ENCODE results near the gene SMPD4.
A peak's percentile ranks its signal among the peaks of the same experiment; 100 is the strongest.
"Not testable (repeated sequence)": the region's sequence is repeated elsewhere in the genome, so short reads cannot be mapped to it uniquely, and the experiment has no call there.

Gene SMPD4, protein sequence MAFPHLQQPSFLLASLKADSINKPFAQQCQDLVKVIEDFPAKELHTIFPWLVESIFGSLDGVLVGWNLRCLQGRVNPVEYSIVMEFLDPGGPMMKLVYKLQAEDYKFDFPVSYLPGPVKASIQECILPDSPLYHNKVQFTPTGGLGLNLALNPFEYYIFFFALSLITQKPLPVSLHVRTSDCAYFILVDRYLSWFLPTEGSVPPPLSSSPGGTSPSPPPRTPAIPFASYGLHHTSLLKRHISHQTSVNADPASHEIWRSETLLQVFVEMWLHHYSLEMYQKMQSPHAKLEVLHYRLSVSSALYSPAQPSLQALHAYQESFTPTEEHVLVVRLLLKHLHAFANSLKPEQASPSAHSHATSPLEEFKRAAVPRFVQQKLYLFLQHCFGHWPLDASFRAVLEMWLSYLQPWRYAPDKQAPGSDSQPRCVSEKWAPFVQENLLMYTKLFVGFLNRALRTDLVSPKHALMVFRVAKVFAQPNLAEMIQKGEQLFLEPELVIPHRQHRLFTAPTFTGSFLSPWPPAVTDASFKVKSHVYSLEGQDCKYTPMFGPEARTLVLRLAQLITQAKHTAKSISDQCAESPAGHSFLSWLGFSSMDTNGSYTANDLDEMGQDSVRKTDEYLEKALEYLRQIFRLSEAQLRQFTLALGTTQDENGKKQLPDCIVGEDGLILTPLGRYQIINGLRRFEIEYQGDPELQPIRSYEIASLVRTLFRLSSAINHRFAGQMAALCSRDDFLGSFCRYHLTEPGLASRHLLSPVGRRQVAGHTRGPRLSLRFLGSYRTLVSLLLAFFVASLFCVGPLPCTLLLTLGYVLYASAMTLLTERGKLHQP

DNA sequence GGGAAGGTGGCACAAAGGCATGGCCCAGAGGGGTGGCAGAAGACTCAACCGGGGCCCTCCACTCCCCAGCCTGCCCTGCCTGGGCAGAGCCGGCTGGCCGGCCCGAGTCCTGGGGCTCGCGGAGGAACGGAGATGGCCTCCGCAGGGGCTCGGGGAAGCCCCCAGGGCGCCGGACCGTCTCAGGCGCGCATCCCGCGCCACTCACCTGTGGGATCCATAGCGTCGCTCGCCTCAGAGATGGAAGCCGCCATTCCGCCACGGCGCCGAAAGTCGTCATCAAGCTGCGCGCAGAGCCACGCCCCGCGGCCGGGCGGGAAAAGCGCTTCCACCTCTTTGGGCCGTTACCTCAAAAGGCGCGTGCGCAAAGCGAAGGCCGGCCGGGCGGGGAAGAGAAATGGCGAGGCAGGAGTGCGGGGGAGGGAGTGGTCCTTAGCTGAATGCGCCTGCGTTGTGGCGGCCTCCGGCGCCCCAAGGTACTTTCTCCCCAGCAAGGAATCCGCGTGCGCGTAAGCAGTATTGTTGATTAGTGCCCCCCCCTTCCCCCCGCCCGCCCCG, at the start of gene SMPD4:
Gene SMPD4 (minus strand): TSS at position 278 of the 555 bp plus-strand sequence. CDS start 5,010 bp downstream, outside the sequence.
- peak; percentile 96 to 97 for DNase-seq (ENCODE audit: low read depth in 1 of 2, low spot score in 1 of 2)

DNA sequence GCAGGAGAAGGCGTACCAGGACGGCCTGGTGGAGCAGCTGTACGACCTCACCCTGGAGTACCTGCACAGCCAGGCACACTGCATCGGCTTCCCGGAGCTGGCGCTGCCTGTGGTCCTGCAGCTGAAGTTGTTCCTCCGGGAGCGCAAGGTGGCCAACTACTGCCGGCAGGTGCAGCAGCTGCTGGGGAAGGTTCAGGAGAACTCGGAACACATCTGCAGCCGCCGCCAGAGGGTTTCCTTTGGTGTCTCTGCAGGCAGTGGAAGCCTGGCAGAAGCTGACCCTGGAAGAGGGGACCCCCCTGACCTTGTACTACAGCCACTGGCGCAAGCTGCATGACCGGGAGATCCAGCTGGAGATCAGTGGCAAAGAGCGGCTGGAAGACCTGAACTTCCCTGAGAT, 49.5 kb upstream of the SMPD4 start:
- not testable (repeated sequence) for DNase-seq (ENCODE audit: low read depth in 1 of 2, low spot score in 1 of 2)

DNA sequence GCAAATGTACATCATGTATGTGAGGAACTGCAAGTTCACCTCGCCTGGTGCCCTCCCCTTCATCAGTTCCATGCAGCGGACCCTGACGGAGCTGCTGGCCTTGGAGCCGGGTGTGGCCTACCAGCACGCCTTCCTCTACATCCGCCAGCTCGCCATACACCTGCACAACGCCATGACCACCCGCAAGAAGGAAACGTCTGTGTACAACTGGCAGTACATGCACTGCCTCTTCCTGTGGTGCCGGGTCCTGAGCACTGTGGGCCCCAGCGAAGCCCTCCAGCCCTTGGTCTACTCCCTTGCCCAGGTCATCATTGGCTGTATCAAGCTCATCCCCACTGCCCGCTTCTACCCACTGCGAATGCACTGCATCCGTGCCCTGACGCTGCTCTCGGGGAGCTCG, 49.0 kb upstream of the SMPD4 start:
- not testable (repeated sequence) for DNase-seq (ENCODE audit: low read depth in 1 of 2, low spot score in 1 of 2)

DNA sequence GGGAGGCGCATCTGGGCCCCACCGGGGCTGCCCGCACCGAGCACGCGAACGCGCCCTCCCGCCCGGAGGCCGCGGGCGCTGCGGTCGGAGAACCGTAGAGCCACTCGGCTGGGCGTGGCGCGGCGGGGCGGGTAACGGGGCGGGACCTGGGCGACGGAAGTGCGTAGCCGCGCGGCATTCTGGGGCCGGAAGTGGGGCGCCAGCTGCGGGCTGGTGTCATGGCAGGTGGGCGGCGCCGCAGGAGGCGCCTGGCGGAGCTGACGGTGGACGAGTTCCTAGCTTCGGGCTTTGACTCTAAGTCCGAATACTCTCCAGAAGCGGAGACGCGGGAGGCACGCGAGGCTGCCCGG, 47.7 kb upstream of the SMPD4 start:
- DNase-seq (ENCODE audit: low read depth in 1 of 2, low spot score in 1 of 2) = not testable (repeated sequence)

GRCh38 chr2:130228467-130229160, 47.2 kb upstream of the SMPD4 start:
- not testable (repeated sequence) for DNase-seq (ENCODE audit: low read depth in 1 of 2, low spot score in 1 of 2)

GRCh38 chr2:130228005-130228404, 46.6 kb upstream of the SMPD4 start:
- not testable (repeated sequence) for DNase-seq (ENCODE audit: low read depth in 1 of 2, low spot score in 1 of 2)

- not testable (repeated sequence) for DNase-seq (ENCODE audit: low read depth in 1 of 2, low spot score in 1 of 2)
Measured at GRCh38 chr2:130222523-130222922, 41.1 kb upstream of the SMPD4 start.

GRCh38 chr2:130220505-130220904, 39.1 kb upstream of the SMPD4 start:
- DNase-seq (ENCODE audit: low read depth in 1 of 2, low spot score in 1 of 2) = not testable (repeated sequence)

DNA sequence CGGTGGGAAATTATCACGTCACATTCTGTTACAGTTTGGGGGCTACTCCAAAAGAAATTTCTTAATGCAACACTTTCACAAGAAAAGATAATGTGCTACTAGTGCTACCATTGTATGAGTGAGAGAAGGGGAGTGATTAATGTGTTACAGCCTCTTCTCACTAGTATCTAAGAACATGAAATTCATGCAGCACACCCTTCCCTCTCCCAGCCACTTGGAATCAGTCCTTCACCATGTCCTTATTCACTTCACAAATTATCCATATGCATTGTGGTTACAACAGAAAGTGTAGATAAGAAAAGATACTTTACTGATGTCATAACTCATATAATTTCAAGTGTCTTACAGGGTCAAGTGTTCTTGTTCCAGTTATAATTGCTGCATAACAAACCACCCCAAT, 37.7 kb upstream of the SMPD4 start:
- not testable (repeated sequence) for DNase-seq (ENCODE audit: low read depth in 1 of 2, low spot score in 1 of 2)

GRCh38 chr2:130207051-130207450, 25.6 kb upstream of the SMPD4 start:
- DNase-seq (ENCODE audit: low read depth in 1 of 2, low spot score in 1 of 2) = not testable (repeated sequence)

DNA sequence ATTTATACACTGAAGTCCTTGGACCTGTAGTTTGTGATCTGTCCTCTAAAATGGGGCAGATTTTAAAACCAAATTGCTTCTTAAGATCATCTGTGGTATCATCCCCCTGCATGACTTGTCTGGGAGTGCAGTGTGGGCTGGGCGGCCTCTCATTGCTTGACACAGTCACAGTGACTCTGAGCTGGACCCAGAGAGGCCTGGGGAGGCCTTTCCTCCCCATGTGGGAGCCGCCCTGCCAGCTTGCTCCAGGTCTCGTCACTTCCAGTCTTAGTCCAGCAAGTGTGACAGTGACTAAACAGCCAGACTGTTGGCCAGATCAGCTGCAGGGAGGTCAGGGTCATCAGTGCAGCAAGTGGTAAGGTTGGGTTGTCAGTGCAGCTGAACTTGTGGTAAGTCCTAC, 21.7 kb upstream of the SMPD4 start:
- not testable (repeated sequence) for DNase-seq (ENCODE audit: low read depth in 1 of 2, low spot score in 1 of 2)

GRCh38 chr2:130202518-130202917, 21.1 kb upstream of the SMPD4 start:
- DNase-seq (ENCODE audit: low read depth in 1 of 2, low spot score in 1 of 2) = not testable (repeated sequence)

GRCh38 chr2:130198343-130198742, 16.9 kb upstream of the SMPD4 start, which contains the start of gene TUBA3E:
TSS of gene TUBA3E (minus strand) at chr2:130198439. CDS start at chr2:130198360, 79 bp downstream.
- no peak for DNase-seq (ENCODE audit: low read depth in 1 of 2, low spot score in 1 of 2)

GRCh38 chr2:130196052-130196451, 14.7 kb upstream of the SMPD4 start:
- DNase-seq (ENCODE audit: low read depth in 1 of 2, low spot score in 1 of 2) = not testable (repeated sequence)

- DNase-seq (ENCODE audit: low read depth in 1 of 2, low spot score in 1 of 2) = not testable (repeated sequence)
Measured at GRCh38 chr2:130195089-130195635, 13.8 kb upstream of the SMPD4 start.

- DNase-seq (ENCODE audit: low read depth in 1 of 2, low spot score in 1 of 2) = not testable (repeated sequence)
Measured at GRCh38 chr2:130193824-130194223, 12.4 kb upstream of the SMPD4 start.

- DNase-seq (ENCODE audit: low read depth in 1 of 2, low spot score in 1 of 2) = not testable (repeated sequence)
Measured at GRCh38 chr2:130192451-130192850, 11.0 kb upstream of the SMPD4 start.

GRCh38 chr2:130191319-130191718, 9.9 kb upstream of the SMPD4 start:
- not testable (repeated sequence) for DNase-seq (ENCODE audit: low read depth in 1 of 2, low spot score in 1 of 2)

DNA sequence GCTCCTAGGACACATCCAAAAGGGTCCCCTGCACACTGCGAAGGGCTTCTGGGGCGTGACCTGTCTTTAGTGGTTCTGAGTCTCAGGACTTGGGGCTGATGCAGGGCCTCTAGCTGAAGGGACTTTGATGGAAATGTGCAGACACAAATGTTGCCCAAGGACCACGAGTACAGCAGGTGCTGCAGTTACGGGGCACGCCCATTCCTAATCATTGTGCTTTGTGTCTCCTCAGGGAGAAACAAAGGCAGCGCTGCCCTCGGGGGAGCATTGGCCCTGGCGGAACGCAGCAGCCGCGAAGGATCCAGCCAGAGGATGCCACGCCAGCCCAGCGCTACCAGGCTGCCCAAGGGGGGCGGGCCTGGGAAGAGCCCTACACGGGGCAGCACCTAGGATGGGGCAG, 8.8 kb upstream of the SMPD4 start:
- DNase-seq (ENCODE audit: low read depth in 1 of 2, low spot score in 1 of 2) = no peak

DNA sequence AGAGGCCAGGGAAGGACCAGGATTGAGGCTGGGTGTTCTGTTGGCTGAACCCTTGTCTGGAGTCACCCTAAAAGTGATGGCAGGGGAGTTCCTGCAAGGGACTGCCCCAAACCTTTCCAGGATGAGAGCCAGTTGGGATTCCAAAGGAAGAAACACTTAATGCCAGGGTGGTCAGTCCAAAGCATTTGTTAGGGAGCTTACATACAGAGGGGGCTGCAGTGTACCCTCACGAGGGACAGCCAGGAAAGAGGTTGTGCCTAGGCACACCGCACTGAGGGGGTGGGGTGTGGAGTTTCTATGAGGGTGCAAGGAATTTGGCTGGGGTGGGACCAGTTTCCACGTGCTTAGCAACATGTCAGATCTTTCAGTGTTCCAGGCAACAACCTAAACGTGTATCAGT, 7.6 kb upstream of the SMPD4 start:
- not testable (repeated sequence) for DNase-seq (ENCODE audit: low read depth in 1 of 2, low spot score in 1 of 2)

All from activated CD4-positive, alpha-beta T cell treated with anti-CD3 and anti-CD28 coated beads, Interleukin-2, amount 50 U/mL, for 24 hours (primary cell).